Sigmoid colon (tissue), 4 donors: ENCODE data around the gene EPM2AIP1.

Experiments
- CTCF ChIP-seq, 4 experiments: fragments of 450-650 bp in 3 of 4; fragments of 200-600 bp in 1 of 4; IDR thresholded peaks; one replicate each; pipeline ENCODE4 v1.5.1; 2016 to 2019; ENCODE audit warnings: antibody characterized with exemption in 4 of 4, mild to moderate bottlenecking in 3 of 4, moderate library complexity in 2 of 4
- EP300 ChIP-seq, 4 donors: sonication (generic); formaldehyde crosslinking; IDR thresholded peaks; one replicate each; pipeline ENCODE4 v1.6.1; 2017; ENCODE audit warnings: antibody characterized with exemption in 4 of 4
- POLR2AphosphoS5 ChIP-seq, 4 donors: sonication (generic); formaldehyde crosslinking; IDR thresholded peaks; one replicate each; pipeline ENCODE4 v1.6.1; 2017; ENCODE audit warnings: antibody characterized with exemption in 4 of 4

GRCh38 chr3:36981006-36981405 is 11.9 kb downstream of the EPM2AIP1 start:
- TF ChIP-seq CTCF (IDR thresholded peaks at IDR 0.05) (no peak), EP300 (IDR thresholded peaks at IDR 0.05) (no peak), POLR2AphosphoS5 (IDR thresholded peaks at IDR 0.05) (no peak)
